Heart right ventricle (tissue), 16 donors: Measurements from ENCODE around the gene TMEM123. TPM values are rescaled to one million over a fixed set of nuclear protein-coding genes. Genes with fewer than 3 reads are reported as not detected.

ENCODE experiments used
- ATAC-seq, 8 donors: fragments of 200-7000 bp; cut with Tn5 transposase; one replicate each; pipeline ENCODE4 v1.9.1; 2020; ENCODE audit warnings: mild to moderate bottlenecking in 8 of 8, moderate library complexity in 8 of 8, moderate number of reproducible peaks in 1 of 8
- DNase-seq, 2 donors: peaks; one replicate each; pipeline ENCODE4 v3.0.0-alpha.2; 2020
- H3K27ac ChIP-seq, 10 donors: fragments of 200-600 bp; sonication (generic) in 2 of 10; one replicate each; pipeline versions ENCODE4 v1.5.0 to v1.8.0; 2020 to 2022; ENCODE audit warnings: mild to moderate bottlenecking in 3 of 10
- H3K27me3 ChIP-seq, 7 donors: fragments of 200-600 bp; one replicate each; pipeline ENCODE4 v1.8.0; 2021 to 2022; ENCODE audit warnings: mild to moderate bottlenecking in 2 of 7
- H3K36me3 ChIP-seq, 9 donors: fragments of 200-600 bp; sonication (generic) in 1 of 9; one replicate each; pipeline versions ENCODE4 v1.5.0 to v1.8.0; 2020 to 2022; ENCODE audit warnings: mild to moderate bottlenecking in 2 of 9
- H3K4me1 ChIP-seq, 9 donors: fragments of 200-600 bp; sonication (generic) in 1 of 9; one replicate each; pipeline versions ENCODE4 v1.5.0 to v1.8.0; 2020 to 2022; ENCODE audit warnings: mild to moderate bottlenecking in 4 of 9
- H3K4me3 ChIP-seq, 10 donors: fragments of 200-600 bp; sonication (generic) in 2 of 10; one replicate each; pipeline versions ENCODE4 v1.5.0 to v1.8.0; 2020 to 2022; ENCODE audit warnings: mild to moderate bottlenecking in 7 of 10, moderate library complexity in 2 of 10
- H3K9me3 ChIP-seq, 11 donors: fragments of 200-600 bp in 10 of 11; sonication (generic) in 2 of 11; one replicate each; pipeline versions ENCODE4 v1.5.0 to v1.8.0; 2013 to 2022; ENCODE audit warnings: mild to moderate bottlenecking in 2 of 11, control low read depth in 1 of 11, moderate library complexity in 1 of 11
- CTCF ChIP-seq, 9 donors: fragments of 200-600 bp; sonication (generic) in 2 of 9; IDR thresholded peaks; one replicate each; pipeline versions ENCODE4 v1.5.0 to v1.8.0; 2021 to 2022; ENCODE audit warnings: antibody characterized with exemption in 9 of 9, mild to moderate bottlenecking in 5 of 9, moderate library complexity in 1 of 9
- WGBS, 2 donors: extraction: QIAGEN DNeasy Blood & Tissue Kit; methylation state at CpG; one replicate each; pipeline ENCODE4 v1.1.7; 2013; ENCODE audit warnings: inconsistent platforms in 1 of 2; 5-methylcytosine and 5-hydroxymethylcytosine counted together
- intact Hi-C, 10 donors: fragments of 100-400 bp; cut with DNase I; formaldehyde crosslinking; loops; one replicate each; pipeline versions ENCODE4 v1.11.1 to v1.14.2; 2022
- polyA plus RNA-seq, 2 donors: library from polyadenylated mRNA; stranded (reverse); fragments of 200-250 nt; gene quantifications; one replicate each; pipeline ENCODE4 v1.2.3, GENCODE V29; 2013
- total RNA-seq, 10 donors: library from RNA; stranded (reverse); fragmentation: NEBNext Ultra II Directional in 3 of 10; extraction: Animal tissue kit (Norgen Biotek cat#: 25700) in 3 of 10; gene quantifications; one replicate each; pipeline versions ENCODE4 v1.2.1 to v1.2.4, GENCODE V29; 2021 to 2023
- donor health status: Arrhythmogenic right ventricular cardiomyopathy.
- donor health status: ischemic (EF 13 %, LVEDD 7.1; RV severe dilation, severe dysfunction).
- donor health status: healthy with polysubstance abuse.
- donor health status: DM: no; HTN: yes; CAD: no.
- donor health status: DM: no; HTN: no; CAD: no.
- donor health status: ischemic (EF 25% LVEDD 6.9; RV normal size, moderate dysfunction).
- donor health status: ischemic (EF 25% LVEDD 5.7; RV mildly dilated, moderate dysfunction).
- donor health status: healthy.
- donor health status: DM: yes; HTN: yes; CAD: no.
- donor health status: Ischemic cardiomyopathy.
- donor health status: ischemic (EF 35%, LVEDD 5.7; RV mildly dilated, moderate dysfunction).
- donor health status: nonischemic (EF 11% LVEDD 7.7; RV severe dilation, severe dysfunction).
- donor health status: DM: yes; HTN: yes; CAD: no.
- donor health status: PGD.
- donor health status: ischemic (EF 29% LVEDD 5.4; RV normal size, mild dysfunction).
- donor health status: nonischemic (EF 23%, LVEDD 6.1; RV moderate dilation, normal function).

The TMEM123 gene
- total and polyA plus RNA-seq, 12 donors: 18.7 to 98.7 (median 77.4) TPM

GRCh38 chr11:102486584-102486983, 34.0 kb upstream of the TMEM123 start:
- H3K27ac ChIP-seq: no peak overlapping the region
- H3K4me3 ChIP-seq: no peak overlapping the region
- no peak for TF ChIP-seq CTCF (IDR thresholded peaks at IDR 0.05)
- H3K36me3 ChIP-seq: no peaks in the 10 kb centered on the region
- intact Hi-C loops: loop anchor here in 1 of 10 donors (5.0 kb wide), 1 partner anchor 94 kb away; no protein-coding TSS in a partner anchor
- peaks cover 0 to 11% (median 0%) of the 10 kb centered on the region in 7 donors for H3K27me3 ChIP-seq
- DNase-seq (no peak), ATAC-seq (no peak)
- H3K9me3 ChIP-seq: no peaks in the 10 kb centered on the region
- H3K4me1 ChIP-seq: no peaks in the 10 kb centered on the region
- WGBS, 2 donors: 91 to 94% methylated on average over 2 of the region's 2 CpGs

GRCh38 chr11:102485095-102485722, 32.6 kb upstream of the TMEM123 start:
- peaks cover 0 to 5% (median 0%) of the 10 kb centered on the region in 7 donors for H3K27me3 ChIP-seq
- no peaks in the 10 kb centered on the region for H3K36me3 ChIP-seq
- H3K27ac ChIP-seq: no peak overlapping the region
- no peak overlapping the region for H3K4me3 ChIP-seq
- no peaks in the 10 kb centered on the region for H3K4me1 ChIP-seq
- DNase-seq (no peak), ATAC-seq (no peak)
- no peaks in the 10 kb centered on the region for H3K9me3 ChIP-seq
- intact Hi-C loops: loop anchor here in 1 of 10 donors (5.0 kb wide), 1 partner anchor 93 kb away; no protein-coding TSS in a partner anchor
- WGBS, 2 donors: 86 to 90% methylated on average over 2 of the region's 2 CpGs
- no peak for TF ChIP-seq CTCF (IDR thresholded peaks at IDR 0.05)

- Histone ChIP-seq H3K27ac (no peak overlapping the region), H3K9me3 (no peaks in the 10 kb centered on the region), H3K4me3 (no peak overlapping the region), H3K27me3 (peaks cover 0 to 5% (median 0%) of the 10 kb centered on the region in 7 donors), H3K4me1 (peaks cover 0 to 3% (median 0%) of the 10 kb centered on the region in 9 donors), H3K36me3 (no peaks in the 10 kb centered on the region)
- intact Hi-C loops: no loop called here
- DNase-seq: no peak
- ATAC-seq: no peak
- no peak for TF ChIP-seq CTCF (IDR thresholded peaks at IDR 0.05)
- WGBS, 2 donors: 66 to 89% methylated on average over 3 of the region's 3 CpGs
Observed at GRCh38 chr11:102482433-102482832, 29.9 kb upstream of the TMEM123 start.

GRCh38 chr11:102479733-102480132, 27.2 kb upstream of the TMEM123 start:
- no peak for DNase-seq
- WGBS, 2 donors: 97 to 99% methylated on average over 2 of the region's 2 CpGs
- ATAC-seq: no peak
- no peak overlapping the region for H3K4me3 ChIP-seq
- H3K27ac ChIP-seq: no peak overlapping the region
- intact Hi-C loops: no loop called here
- no peak for TF ChIP-seq CTCF (IDR thresholded peaks at IDR 0.05)
- no peaks in the 10 kb centered on the region for H3K9me3 ChIP-seq
- H3K27me3 ChIP-seq: no peaks in the 10 kb centered on the region
- H3K4me1 ChIP-seq: peaks cover 0 to 16% (median 3%) of the 10 kb centered on the region in 9 donors
- no peaks in the 10 kb centered on the region for H3K36me3 ChIP-seq
